Left hindlimb (tissue), 1 donor: ENCODE results near the gene WDR47.
"Not testable (repeated sequence)": the region's sequence is repeated elsewhere in the genome, so short reads cannot be mapped to it uniquely, and the experiment has no call there.

Source experiments
- DNase-seq: peaks from one replicate; pipeline ENCODE4 v3.0.0-alpha.2; 2018

Gene WDR47

DNA sequence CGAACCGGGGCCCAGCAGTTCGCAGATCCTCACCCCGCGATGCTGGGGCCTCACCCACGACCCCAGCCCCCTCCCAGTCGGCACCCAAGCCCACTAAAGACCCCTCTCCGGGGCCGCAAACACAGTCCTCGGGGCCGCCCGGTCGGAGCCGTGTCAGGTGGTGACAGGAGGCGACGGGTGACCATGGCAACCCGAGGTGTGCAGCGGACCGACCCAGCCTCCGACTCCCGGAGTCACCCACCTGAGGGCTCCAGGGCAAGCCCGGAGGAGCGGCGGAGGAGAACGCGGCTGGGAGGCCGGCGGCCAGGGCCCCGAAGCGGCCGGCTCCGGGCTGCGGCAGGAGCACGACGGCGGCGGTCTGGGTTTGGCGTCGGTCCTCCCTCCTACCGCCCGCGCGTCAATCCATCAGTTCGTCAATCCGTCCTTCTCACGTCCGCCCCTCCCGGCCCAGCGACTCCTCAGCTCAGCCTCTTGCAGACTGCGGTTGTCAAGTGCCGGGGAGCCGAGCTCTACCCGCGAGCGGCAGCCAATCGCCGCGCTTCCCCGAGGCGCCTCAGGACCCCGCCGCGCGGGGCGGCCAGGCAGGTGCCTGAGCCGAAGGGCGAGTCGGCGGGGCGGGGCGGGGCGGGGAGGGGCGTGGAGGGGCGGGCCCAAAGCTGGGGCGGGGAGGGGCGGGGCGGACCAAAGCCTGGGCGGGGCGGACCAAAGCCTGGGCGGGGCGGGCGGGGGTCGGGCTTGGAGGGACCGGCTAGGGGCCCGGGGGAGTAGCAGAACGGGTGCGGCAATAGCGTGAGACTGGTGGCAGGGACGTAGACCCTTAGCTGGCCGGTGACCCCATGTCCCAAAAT is at the start of gene WDR47:
TSS of gene WDR47 (minus strand) at position 482 of the 848 bp plus-strand sequence. CDS start 18,590 bp downstream, outside the sequence.
- peak; percentile 94 for DNase-seq

DNA sequence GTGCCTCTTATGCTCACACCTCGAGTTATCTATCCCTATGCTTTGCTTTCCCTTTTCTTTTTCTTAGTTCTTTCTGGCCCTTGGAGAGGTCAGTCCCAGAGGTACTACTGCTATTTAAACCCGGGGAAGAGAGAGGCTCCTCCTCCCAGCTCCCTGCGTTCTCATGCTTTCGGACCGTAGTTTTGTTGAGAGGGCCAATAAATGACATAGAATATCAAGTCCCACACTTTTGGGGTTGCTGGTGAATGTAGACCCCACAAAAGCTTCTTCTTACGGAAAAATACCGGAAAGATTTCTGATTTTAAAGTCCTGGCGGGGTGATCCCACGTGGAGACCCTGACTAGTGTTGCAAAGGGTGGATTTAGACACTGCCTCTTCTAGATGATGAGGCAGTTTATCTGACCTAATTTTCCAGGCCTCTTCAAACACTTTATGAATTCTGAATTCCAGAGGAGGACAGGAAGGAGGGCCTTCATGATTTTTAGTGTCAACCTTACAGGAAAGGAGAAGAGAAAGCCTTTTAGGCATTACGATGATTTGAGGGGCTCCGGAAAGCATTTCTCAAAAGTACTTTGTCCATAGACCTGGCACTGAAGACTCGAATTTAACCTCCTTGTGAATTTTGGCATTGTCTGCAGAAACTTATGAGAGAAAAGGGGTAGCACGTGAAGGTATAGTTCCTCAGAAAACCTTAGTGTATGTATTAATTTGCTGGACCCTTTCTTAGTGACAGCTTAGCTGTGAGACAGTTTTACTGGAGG is 49.4 kb upstream of the WDR47 start:
- DNase-seq = peak; percentile 65

DNA sequence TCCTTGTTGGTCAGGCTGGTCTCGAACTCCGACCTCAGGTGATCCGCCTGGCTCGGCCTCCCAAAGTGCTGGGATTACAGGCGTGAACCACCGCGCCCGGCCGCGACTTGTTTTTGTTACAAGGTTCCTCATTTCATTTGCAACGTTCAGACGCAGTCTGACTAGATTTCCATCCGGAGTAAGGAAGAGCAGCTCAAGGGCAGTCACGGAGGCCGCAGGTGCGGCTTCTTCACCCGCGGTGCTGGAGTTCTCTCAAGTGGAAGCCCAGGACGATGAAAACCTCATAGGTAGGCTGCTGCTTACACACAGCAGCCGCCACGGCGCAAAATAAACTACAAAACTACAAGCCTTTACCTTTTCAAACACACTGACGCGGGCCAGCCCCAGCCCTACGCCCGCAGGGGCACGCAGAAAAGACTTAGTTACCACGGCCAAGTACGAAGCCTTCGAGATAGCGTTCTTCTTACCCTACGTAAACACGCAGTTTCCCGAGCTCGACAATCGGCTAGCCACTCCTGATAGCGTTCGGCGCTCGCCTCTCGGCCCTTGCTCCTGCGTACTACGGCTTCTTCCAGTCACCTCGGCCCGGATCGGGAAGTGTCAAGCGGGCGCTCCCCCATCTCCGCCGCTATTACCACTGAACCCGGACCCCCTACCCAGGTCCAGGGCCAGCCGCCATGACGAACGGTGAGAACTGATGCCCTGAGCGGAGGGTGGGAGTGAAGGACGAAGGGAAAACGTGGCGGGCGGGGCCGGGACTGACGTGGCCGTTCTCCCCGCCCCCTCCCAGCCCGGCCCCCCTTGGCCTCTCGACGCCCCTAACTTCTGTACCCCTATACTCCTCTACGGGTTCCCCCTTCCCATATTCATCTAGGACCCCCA is 48.5 kb upstream of the WDR47 start, which contains the start of gene TMEM167B:
TSS of gene TMEM167B (plus strand) at position 569 of the 882 bp plus-strand sequence. CDS start at position 678, 109 bp downstream.
- DNase-seq = peak; percentile 93

DNA sequence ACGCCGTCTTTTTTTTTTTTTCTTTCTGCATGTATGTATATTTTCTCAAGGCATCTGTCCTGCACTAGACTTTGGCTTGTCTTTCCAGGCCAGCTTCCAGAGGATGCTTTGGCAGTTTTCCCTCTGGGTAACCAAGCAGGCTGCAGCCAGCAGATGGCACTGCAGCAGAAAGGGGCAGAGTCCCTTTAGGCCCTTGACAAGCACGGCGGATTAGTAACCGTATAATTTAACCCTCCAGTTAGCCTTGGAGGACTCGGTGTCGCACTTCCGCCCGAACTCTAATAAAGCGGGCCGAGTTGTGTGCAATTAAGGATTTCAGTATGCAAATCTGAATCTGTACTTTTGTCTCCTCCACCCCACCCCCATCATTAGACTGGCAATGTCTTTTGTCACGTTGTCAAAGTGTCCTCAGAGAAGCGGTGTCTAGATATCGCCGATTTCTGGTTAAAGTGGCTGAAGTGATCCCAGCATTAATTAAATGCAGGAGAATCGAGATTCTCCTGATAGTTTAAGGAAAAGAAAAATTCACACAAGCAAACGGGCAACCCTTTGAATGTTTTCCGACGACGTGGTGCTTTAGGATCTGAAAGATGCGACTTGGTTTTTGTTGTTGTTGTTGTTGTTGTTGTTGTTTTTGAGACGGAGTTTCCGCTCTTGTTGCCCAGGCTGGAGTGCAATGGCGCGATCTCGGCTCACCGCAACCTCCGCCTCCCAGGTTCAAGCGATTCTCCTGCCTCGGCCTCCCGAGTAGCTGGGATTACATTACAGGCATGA is 47.5 kb upstream of the WDR47 start:
- no peak for DNase-seq

DNA sequence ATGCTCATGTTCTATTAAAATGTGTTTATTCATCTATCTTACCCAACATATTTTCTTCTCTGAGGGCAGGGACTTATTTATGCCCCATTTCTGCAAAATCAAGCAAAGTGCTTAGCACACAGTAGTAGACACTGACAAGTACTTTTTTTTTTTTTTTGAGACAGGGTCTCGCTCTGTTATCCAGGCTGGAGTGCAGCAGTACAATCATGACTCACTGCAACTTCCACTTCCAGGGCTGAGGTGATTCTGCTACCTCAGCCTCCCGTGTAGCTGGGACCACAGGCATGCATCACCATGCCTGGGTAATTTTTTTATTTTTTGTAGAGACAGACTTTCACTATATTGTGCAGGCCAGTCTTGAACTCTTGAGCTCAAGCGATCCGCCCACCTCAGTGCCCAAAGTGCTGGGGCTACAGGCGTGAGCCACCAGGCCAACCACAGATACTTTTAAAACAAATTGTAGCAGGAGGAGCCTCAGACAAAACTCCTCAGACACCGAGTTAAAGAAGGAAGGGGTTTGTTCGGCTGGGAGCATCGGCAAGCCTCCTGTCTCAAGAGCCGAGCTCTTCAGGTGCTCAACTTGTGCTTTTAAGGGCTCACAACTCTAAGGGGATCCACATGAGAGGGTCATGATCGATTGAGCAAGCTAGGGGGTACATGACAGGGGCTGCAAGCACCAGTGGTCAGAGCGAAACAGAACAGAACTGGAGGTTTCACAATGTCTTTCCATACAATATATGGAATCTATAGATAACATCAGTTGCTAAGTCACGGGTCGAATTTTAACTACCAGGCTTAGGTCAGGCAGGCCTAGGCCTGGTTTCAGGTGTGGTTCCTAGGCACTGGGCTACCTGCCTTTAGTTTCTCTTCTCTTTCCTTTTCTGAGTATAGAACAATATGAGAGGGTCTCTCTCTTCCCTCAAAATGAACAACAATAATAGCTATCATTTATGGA is 42.9 kb upstream of the WDR47 start:
- DNase-seq = no peak

DNA sequence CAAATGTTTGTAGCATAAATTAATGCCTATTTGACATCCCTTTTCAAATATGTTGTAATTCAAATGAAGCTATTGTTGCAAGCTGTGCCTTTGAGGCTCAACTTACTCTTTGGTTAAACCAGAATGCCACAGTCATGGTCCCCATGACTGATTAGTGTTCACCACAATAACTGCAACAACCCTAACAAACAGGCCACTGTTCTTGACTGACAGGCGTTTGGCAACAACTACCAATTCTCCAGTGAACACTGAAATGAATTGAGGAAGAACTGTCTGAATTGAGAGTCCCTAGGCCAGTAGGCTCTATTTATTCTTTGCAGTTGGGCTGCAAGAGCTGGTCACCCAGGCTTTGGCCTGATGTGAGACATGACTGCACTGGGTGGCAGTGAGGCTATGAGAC is 42.0 kb upstream of the WDR47 start:
- no peak for DNase-seq

DNA sequence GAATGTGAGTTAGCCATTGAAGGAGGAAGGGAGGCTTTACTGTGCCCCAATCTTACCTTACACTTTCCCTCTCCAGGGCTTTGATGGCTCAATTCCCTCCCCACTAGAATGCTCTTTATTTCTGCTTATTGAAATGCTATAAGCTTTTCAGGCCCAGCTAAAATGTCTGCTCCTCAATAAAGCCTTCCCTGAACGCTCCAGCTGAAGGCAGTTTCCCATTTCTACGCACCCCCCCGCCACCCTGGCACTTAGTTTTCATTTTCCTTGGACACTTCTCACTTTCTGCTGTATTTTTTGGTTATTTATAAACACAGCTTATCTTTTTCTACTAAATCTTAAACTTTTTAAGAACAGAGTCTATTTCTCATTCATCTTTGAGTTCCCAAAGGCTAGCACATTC is 41.6 kb upstream of the WDR47 start:
- no peak for DNase-seq

DNA sequence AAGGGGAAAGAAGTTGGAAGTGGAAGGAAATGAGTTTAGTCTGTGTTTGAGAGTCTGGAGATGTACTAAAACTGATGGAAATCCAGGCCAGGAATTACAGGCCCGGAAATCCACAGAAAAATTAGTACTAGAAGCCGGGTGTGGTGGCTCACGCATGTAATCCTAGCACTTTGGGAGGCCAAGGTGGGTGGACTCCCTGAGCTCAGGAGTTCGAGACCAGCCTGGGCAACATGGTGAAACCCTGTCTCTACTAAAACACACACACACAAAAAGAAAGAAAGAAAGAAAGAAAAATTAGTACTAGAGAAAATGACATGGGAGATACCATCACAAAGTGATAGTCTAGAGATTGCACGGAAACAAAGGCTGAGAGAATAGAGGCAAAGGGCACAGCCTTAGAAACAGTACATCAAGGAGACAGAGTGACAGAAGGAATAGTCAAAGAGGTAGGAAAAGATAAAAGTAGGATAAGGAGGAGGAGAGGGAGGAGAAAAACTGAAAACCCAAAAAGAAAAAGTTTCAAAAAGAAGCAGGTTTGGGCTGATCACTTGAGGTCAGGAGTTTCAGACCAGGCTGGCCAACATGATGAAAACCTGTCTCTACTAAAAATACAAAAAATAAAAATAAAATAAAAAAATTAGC is 38.7 kb upstream of the WDR47 start:
- DNase-seq = no peak

DNA sequence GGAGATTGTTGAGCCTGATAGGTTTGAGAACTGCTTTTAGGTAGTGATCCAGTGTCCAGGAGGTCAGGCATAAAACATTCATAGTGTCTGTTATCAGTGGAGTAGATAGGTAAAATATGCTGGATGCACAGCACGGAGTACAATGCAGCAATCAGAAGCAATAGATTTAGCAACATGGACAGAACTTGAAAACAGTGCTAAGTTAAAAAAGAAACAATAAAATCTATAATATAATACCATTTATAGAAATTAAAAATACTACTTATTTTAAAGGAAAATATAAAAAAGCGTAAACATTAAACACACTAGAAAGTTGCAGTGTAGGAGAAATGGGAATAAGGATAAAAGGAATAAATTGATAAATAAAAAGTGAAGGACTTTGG is 37.3 kb upstream of the WDR47 start:
- DNase-seq = no peak

DNA sequence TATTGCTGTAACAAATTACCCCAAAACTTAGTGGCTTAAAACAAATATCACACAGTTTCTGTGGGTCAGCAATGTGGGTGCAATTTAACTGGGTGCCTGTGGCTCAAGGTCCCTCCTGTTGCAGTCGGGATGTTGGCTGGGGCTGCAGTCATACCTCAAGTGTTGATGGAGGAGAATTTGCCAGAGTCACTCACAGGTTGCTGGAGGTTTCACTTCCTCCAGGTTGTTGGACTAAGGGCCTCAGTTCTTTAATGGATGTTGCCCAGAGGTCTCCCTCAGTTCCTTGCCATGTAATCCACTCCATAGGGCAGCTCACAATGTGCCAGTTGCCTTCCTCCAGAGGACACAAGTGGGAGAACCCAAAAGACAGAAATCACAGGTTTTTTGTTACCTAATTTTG is 36.4 kb upstream of the WDR47 start:
- DNase-seq = no peak

DNA sequence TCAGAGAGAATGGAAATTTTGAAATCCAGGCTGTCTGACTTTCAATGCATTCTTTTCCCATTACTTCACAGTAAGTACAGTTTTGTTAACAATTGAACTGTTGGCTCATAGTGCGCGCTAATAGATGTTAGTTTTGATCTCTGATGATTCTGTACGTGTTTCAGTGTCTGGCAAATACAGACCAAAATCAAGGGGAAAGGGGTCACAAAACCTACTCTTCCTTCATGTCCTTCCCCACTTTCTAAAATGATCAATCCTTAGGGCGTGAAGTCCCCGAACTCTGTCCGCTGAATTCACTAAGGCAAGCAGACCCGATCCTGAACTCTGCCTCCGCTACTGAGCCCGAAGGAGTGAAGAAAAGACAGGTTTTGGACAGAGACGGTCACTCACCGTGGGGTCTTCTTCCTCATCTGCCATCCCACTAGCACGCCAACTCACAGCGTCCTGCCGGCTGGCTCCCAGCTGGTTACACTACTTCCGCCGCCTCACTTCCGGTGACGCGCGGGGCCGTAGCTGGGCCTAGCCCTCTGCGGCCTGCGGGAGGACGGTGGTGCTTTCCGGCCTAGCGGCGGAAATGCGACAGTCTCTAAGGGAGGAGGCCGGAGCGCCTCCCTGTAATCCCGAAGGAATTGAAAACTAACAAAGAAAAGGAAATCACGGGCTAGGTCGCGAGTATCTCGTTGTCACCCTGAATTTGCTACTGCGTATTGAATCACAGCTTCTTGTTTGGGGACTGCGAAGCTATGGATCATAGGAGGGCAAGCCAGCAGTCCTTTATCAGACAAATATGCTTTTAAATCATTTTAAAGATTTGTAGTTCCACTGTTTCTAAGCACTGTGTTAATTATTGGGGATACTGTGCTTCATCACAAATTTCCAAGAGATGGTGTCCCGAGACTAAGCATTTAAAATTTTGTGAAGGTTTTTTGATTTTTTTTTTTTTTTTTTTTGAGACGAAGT is 33.9 kb upstream of the WDR47 start, which contains the start of gene TAF13:
TSS of gene TAF13 (minus strand) at position 473 of the 960 bp plus-strand sequence. CDS start at position 417, 56 bp downstream.
- DNase-seq = peak; percentile 96

DNA sequence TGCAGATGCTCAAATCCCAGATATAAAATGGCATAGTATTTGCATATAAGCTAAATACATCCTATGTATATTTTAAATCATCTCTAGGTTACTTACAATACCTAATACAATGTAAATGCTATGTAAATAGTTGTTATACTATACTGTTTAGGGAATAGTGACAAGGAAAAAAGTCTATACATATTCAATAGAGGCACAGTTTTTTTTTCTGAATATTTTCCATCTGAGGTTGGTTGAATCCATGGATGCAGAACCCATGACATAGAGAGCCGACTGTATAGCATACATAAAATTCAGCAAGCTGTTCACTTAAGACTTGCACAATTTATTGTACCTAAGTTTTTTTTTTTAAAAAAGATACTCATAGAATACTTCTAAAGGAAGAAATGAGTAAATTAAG is 27.4 kb upstream of the WDR47 start:
- DNase-seq = no peak

DNA sequence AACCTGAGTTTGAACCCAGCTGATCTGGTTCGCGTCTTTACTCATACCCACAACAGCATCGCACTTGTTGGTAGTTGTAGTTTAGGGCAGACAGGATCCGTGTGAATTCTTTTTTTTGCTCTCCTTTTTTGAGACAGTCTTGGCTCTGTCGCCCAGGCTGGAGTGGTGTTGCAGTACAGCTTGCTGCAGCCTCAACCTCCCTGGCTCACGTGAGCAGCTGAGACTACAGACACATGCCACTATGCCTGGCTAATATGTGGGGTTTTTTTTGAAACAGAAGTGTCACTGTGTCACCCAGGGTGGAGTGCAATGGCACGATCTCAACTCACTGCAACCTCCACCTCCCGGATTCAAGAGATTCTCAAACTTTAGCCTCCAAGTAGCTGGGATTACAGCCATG is 26.0 kb upstream of the WDR47 start:
- no peak for DNase-seq

DNA sequence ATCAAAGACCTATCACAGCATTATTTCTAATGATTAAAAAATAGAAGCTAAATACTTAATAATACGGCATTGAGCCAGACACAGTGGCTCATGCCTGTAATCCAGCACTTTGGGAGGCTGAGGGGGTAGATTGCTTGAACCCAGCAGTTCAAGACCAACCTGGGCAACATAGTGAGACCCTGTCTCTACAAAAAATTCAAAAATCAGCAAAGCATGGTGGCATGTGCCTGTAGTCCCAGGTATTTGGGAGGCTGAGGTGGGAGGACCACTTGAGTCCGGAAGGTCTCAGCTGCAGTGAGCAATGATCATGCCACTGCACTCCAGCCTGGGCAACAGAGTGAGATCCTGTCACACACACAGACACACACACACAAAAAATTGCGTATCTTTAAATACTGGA is 23.2 kb upstream of the WDR47 start:
- DNase-seq = no peak

DNA sequence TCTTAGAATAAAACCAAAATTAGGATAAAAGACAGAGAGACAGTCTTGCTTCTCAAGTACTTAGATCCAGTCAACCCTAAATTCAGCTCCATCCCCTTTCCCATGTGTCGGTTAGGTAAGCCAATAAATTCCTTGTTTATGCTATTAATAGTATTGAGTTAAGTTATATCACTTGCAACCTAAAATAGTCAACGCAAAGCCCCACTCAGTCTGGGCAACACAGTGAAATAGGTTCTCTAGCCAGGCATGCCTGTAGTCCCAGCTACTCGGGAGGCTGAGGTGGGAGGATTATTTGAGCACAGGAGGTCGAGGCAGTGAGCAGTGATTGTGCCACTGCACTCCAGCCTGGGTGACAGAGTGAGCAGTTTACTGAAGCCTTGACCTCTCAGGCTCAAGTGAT is 19.3 kb upstream of the WDR47 start:
- no peak for DNase-seq

DNA sequence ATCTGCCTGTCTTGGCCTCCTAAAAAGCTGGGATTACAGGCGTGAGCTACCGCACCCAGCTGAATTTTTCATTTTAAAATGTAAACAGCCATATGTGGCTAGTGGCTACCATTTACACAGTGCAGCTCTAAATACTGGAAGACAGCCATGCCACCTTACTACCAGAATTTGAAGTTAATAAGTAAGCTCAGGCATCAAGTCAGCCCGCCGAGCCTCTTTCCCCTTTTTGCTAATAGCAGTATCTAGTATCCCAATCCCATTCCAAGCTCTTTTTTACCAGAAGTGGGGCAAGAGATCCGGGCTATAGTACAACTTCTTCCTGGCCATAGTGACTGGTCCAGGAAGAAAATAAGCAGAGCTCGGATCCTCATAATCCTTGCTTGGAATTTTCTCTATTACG is 18.8 kb upstream of the WDR47 start:
- DNase-seq = no peak

DNA sequence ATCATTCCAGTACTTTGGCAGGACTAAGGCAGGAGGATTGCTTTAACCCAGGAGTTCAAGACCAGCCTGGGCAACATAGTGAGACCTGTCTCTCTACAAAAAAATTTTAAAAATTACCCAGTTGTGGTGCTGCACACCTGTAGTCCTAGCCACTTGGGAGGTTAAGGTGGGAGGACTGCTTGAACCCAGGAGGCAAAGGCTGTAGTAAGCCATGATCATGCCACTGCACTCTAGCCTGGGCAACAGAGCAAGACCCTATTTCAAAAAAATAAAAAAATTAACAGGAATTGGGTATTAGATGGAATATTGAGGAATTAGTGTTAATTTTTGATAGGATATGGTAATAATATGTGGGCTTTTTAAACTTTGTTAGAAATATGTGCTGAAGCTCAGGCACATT is 17.1 kb upstream of the WDR47 start:
- no peak for DNase-seq

DNA sequence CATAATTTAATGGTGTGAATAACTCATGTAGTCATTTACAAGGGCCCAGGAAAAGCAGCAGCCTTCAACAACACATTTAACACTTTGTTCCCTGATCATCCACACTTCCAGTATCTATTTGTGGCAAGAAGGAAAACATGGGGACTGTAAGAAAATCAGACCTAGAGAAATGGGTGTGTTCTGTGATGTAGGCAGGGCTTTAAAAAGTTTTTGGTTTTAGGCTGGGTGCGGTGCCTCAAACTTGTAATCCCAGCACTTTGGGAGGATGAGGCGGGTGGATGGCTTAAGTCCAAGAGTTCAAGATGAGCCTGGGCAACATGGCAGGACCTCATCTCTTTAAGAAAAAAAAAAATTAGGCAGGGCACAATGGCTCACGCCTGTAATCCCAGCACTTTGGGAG is 14.2 kb upstream of the WDR47 start:
- no peak for DNase-seq

DNA sequence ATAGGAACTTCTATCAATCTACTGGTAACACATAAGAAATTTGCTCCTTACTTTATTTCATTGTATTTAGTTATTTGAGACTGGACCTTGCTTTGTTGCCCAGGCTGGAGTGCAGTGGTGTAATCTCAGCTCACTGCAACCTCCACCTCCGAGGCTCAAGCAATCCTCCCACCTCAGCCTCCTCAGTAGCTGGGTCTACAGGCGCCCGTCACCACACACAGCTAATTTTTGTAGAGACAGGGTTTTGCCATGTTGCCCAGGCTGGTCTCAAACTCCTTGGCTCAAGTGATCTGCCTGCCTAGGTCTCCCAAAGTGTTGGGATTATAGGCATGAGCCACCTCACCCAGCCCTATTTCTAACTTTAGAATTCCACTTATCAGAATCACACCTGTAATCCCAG is 10.2 kb upstream of the WDR47 start:
- DNase-seq = not testable (repeated sequence)
